HG03103 (cell line): ENCODE data around the gene RAB20.
"Not testable (repeated sequence)": the region's sequence is repeated elsewhere in the genome, so short reads cannot be mapped to it uniquely, and the experiment has no call there.

Source experiments
- ATAC-seq: cut with Tn5 transposase; IDR thresholded peaks from one replicate; pipeline ENCODE4 v1.9.1; 2021; ENCODE audit warnings: low read depth; ENCODE audit not compliant: unreplicated experiment

Gene RAB20

DNA sequence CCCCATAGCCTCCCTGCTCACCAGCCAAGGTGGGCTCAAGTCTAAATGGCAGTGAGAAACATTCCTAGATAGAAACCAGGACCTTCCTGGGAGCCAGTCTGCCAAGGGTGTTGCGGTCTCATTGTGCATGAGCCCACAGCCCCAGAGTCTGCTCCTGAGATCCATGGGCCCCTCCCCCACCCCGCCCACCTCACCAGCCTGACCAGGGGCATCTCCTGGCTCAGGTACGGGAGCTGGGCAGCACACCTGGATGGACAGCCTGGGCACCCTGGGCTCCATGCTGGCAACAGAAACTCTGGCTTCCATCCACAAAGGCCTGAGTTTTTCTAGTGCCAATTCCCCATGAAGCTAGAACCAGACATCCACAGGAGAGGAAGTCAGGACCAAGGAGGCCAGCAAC is 65.6 kb downstream of the RAB20 start:
- ATAC-seq: no peak

DNA sequence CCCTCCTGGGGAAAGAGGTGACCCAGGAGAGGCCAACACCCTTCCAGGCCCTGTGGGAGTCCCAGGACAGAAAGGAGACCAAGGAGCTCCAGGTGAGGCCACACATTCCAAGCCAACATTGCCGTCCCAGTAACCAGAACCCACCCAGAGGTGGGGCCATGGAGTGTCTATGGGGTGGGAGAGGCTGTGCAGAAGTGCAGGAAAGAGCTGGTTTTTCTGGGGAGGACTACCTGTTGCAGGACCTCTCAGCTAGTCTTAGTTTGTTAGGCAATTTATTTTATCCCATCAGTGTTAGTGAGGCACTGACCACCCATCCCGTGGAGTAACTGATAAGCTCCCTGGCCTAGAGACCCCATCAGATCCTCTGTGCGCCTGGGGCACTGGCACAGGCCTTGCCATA is 66.1 kb downstream of the RAB20 start:
- ATAC-seq: no peak

GRCh38 chr13:110493613-110494012 is 67.9 kb downstream of the RAB20 start:
- ATAC-seq: no peak

DNA sequence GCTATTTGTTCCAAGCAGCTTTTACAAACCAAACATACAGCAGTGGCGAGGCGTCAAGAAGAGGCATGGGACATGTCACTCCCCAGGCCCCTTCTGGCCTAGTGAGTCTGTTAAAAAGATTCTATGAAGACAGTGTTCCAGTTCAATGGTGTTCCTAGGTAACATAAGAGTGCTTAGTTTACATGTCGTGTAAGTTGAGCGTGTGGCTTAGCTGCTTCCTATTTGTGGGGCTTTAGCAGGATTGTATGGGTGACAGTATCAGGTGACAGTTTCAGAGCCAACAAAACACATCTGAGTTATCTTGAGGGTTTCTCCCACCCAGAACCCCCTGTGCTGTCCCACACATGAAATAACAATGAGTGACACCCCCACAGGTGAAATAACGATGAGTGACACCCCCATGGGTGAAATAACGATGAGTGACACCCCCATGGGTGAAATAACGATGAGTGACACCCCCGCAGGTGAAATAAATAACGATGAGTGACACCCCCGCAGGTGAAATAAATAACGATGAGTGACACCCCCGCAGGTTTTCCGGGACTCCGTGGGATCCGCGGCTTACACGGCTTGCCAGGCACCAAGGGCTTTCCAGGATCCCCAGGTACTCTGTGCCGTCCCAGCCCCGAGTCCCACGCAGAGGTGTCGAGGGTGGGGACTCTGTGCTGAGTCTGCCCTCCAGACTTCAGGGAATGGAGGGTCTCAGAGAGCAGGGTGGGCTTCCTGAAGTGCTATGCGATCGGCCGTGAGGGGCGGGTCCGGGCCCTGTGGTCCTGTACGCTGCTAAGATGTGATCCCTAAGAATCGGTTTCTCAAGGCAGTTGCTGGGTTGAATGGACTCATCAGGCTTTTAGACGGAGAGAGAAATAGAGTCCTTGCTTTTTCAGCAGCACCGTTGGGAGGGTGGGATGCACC is 68.6 kb downstream of the RAB20 start:
- ATAC-seq: no peak

GRCh38 chr13:110491869-110492678 is 69.4 kb downstream of the RAB20 start:
- no peak for ATAC-seq

GRCh38 chr13:110490009-110490770 is 71.3 kb downstream of the RAB20 start:
- ATAC-seq: no peak

GRCh38 chr13:110486880-110487279 is 74.6 kb downstream of the RAB20 start:
- not testable (repeated sequence) for ATAC-seq

- ATAC-seq: no peak
Observed at GRCh38 chr13:110486061-110486715, 75.3 kb downstream of the RAB20 start.

DNA sequence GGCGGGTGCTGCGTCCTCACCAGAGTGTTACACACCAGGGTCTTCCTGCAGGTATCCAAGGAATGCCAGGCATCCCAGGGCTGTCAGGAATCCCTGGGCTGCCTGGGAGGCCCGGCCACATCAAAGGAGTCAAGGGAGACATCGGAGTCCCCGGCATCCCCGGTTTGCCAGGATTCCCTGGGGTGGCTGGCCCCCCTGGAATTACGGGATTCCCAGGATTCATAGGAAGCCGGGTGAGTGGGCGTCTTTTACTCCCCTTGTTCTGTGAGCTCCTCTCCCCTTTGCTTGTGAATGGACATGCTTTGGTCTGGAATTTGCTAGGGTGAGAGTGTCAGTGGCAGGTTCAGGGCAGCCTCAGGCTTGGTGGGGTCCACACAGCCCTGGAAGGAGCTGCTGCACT is 75.9 kb downstream of the RAB20 start:
- no peak for ATAC-seq

DNA sequence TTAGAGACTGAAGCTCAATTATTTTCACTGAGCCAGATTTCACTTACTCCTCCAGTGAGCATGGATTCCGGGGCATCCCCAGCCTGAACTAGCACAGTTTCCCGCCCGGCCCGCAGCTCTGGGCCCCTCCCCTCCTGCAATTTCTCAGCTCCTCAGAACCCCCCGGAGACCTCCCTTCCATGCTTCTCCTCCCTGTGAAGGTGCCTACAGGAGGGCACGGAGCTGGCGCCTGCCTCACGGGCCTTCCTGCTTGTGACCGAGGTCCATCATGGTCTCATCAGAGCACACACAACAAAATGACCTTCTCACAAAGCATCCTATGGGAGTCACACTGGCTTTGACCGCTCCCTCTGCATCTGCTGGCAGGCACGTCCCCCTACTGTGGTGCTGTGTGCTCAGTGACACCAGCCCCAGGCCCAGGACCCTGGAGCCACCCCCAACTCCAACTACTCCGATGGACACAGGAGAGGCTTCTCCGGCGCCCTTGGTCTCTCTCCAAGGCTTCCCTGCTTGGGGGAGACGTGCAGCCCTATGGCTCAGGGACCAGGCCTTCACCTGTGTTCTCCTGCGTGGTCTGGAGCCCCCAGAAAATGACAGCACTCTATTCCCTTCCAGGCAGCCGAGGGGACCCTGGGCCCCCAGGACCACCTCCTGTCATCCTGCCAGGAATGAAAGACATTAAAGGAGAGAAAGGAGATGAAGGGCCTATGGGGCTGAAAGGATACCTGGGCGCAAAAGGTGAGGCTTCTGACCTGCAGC is 77.1 kb downstream of the RAB20 start:
- no peak for ATAC-seq

DNA sequence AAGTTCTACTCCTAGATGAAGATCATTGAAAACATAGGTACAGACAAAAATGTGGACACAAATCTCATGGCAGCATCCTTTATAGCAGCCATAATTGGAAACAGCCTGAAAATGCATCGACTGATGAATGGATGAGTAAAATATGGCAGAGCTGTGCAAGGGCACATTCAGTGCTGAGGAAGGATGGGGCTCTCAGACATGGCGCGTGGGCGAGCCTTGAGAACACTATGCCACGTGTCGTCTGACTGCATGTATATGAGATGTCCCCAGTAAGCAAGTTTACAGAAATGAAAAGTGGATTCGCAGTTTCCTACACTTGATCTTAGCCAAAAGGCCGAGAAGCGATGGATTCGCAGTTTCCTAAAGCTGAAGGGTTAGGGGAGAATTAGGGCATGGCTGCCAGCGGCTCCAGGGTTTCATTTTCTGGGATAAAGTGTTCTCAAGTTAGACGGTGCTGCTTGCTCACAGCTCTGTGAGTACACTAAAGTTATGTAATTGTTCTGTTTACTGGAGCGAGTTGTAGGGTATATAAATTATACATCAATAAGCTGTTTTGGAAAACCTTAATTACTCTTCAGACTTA is 78.0 kb downstream of the RAB20 start:
- no peak for ATAC-seq

GRCh38 chr13:110480161-110480560 is 81.4 kb downstream of the RAB20 start:
- ATAC-seq: no peak

DNA sequence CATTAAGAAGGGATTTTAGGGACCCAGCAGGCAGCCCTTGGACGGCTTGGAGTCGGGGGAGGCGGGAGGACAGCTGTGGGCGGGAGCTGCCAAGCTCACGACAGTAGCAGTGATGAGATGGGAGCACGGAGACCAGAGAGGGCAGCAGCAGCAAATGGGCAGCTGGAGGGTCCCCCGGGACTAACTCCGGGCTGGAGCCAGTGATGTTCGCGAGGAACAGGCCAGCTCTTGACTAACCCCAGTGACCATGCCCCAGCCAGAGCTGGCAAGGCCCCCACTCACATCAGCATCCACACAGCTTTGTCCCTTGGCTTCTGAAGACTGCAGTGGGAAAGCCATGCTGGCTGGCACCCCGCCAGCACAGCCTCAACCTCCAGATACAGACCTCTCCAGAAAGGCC is 81.9 kb downstream of the RAB20 start:
- no peak for ATAC-seq

DNA sequence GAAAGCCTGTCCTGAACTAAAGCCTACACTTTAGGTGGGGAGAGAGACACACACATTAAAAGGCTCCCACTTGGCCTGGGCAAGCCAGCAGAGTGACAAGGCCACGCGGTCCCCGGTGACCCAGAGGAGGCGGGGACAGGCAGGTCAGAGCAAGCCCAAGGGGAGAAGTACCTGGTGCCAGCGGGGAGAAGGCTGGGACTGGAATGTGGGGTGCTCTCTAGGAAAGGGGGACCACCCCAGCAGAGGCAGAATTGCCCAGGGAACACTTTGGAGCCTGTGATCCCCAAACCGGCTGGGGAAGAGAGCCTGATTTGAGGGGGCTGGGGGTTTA is 82.3 kb downstream of the RAB20 start:
- ATAC-seq: no peak

DNA sequence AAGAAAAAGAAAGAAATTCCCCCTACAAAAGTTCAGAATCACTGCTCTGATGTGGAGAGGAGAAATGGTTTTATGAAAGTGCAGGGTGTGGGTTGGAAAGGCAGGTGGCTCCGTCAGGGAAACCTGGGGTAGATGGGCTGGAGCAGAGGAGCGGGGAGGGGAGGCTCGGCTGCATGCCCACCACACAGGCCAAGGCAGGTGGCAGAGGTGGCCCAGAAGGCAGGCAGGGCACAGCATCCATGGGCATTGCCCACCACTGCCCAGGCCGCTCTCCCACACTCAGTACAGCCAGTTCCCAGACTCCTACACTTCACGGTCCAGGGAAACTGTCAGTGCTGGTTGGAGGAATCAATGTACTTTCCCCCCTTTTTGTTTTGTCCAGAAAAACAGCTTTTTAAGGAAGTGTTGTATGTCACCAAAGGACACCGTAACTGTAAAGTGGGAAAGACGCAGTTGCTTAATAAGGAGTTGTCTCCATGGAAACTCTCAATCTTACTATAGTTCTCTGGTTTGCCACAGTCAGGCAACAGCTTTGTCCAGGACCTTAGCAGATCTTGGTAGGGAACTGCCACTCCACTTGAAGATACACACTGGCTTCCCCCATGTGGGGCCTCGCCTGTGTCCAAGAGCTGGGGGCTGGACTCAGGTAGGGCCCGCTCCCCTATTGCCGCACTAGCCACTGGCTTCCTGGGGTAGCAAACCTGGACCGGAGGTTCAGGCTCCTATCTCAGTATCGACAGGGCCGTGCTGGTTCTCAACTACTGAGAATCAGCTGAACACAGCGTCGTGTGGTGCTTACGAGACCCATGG is 82.9 kb downstream of the RAB20 start:
- no peak for ATAC-seq

DNA sequence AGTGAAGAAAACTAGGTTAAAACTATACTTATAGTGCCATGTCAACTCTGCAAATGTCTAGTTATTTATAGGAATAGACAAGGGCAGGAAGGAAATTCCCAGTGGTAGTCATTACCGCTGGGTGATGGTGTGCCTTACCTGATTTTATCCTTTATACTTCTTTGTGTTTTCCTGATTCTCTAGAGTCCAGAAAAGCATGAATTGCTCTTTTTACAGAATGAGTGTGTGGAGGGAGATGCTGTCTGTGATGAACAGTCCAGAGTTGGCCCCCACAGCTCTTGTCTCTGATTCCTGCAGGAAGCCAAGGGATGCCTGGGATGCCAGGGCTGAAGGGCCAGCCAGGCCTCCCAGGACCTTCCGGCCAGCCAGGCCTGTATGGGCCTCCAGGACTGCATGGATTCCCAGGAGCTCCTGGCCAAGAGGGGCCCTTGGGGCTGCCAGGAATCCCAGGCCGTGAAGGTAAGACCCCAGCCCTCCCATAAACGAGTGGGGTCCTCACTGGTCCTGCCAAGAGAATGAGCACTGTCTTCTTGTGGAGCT is 83.7 kb downstream of the RAB20 start:
- ATAC-seq: no peak

DNA sequence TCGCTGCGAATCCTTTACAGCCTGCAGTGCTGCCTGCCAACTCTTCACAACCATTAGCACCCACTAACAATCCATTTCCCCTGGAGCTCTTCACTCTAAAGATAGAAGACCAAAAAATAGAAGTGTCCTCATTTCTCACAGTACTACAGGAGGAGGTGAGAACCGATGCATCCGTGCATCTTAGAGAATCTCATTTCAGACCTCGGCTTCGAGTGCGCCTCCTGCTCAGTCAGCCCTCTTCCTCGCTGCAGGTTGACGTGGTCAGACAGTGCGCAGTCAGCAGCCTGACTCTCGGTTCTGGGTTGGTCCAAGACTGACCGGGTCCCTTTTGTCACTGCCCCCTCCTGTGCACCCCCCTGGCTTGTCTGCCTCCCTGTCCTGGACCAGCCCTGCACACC is 85.3 kb downstream of the RAB20 start:
- no peak for ATAC-seq

GRCh38 chr13:110475550-110476219 is 85.8 kb downstream of the RAB20 start:
- ATAC-seq: no peak
